ENCODE results near the gene GOLGA1.

- TF ChIP-seq CTCF (IDR thresholded peaks at IDR 0.05): no peak
- no peak for TF ChIP-seq POLR2A (IDR thresholded peaks at IDR 0.05)
Measured at GRCh38 chr9:124973807-124974206, 32.9 kb upstream of the GOLGA1 start.
